ENCODE data around the gene ST8SIA5.

Gene ST8SIA5

GRCh38 chr18:46672062-46672970 lies 84.5 kb downstream of the ST8SIA5 start:
- no peak for TF ChIP-seq CTCF (IDR thresholded peaks at IDR 0.05; ENCODE audit: insufficient read depth, low read length, missing control alignments)
- CTCF ChIA-PET = interaction anchor here (0.6 to 2.0 kb wide), 3 partner anchors 11 to 15 kb away, joined by 3 to 6 read pairs (median 3); no protein-coding TSS in a partner anchor
- DNase-seq (ENCODE audit: low read depth, low spot score) = no peak
- POLR2A ChIA-PET = no interaction called here
- H3K4me3 ChIP-seq (ENCODE audit: low read depth, low read length) = no peak overlapping the region

GRCh38 chr18:46668694-46669093 lies 88.2 kb downstream of the ST8SIA5 start:
- no peak for DNase-seq (ENCODE audit: low read depth, low spot score)
- TF ChIP-seq CTCF (IDR thresholded peaks at IDR 0.05; ENCODE audit: insufficient read depth, low read length, missing control alignments) = no peak
- no peak overlapping the region for H3K4me3 ChIP-seq (ENCODE audit: low read depth, low read length)
- POLR2A ChIA-PET = no interaction called here
- CTCF ChIA-PET = interaction anchor here (2.8 kb wide), 1 partner anchor 10 kb away, joined by 11 read pairs; no protein-coding TSS in a partner anchor

GRCh38 chr18:46668135-46668534 lies 88.7 kb downstream of the ST8SIA5 start:
- CTCF ChIA-PET = interaction anchor here (2.8 kb wide), 1 partner anchor 10 kb away, joined by 11 read pairs; no protein-coding TSS in a partner anchor
- no peak overlapping the region for H3K4me3 ChIP-seq (ENCODE audit: low read depth, low read length)
- POLR2A ChIA-PET = no interaction called here
- no peak for TF ChIP-seq CTCF (IDR thresholded peaks at IDR 0.05; ENCODE audit: insufficient read depth, low read length, missing control alignments)
- no peak for DNase-seq (ENCODE audit: low read depth, low spot score)

- ChIA-PET CTCF (no interaction called here), POLR2A (no interaction called here)
- TF ChIP-seq CTCF (IDR thresholded peaks at IDR 0.05; ENCODE audit: insufficient read depth, low read length, missing control alignments) = no peak
- H3K4me3 ChIP-seq (ENCODE audit: low read depth, low read length) = no peak overlapping the region
- no peak for DNase-seq (ENCODE audit: low read depth, low spot score)
Observed at GRCh38 chr18:46663539-46663938, 93.3 kb downstream of the ST8SIA5 start.

- POLR2A ChIA-PET = no interaction called here
- DNase-seq (ENCODE audit: low read depth, low spot score) = no peak
- H3K4me3 ChIP-seq (ENCODE audit: low read depth, low read length) = no peak overlapping the region
- TF ChIP-seq CTCF (IDR thresholded peaks at IDR 0.05; ENCODE audit: insufficient read depth, low read length, missing control alignments) = no peak
- CTCF ChIA-PET = interaction anchor here (1.0 to 9.0 kb wide), 7 partner anchors 8 to 513 kb away, joined by 3 to 207 read pairs (median 7); a partner anchor contains a TSS
Observed at GRCh38 chr18:46660957-46661749, 95.7 kb downstream of the ST8SIA5 start.

GRCh38 chr18:46659484-46659883 lies 97.4 kb downstream of the ST8SIA5 start:
- no peak for DNase-seq (ENCODE audit: low read depth, low spot score)
- H3K4me3 ChIP-seq (ENCODE audit: low read depth, low read length) = no peak overlapping the region
- TF ChIP-seq CTCF (IDR thresholded peaks at IDR 0.05; ENCODE audit: insufficient read depth, low read length, missing control alignments) = no peak
- POLR2A ChIA-PET = no interaction called here
- CTCF ChIA-PET = interaction anchor here (1.2 to 9.0 kb wide), 7 partner anchors 12 to 545 kb away, joined by 3 to 207 read pairs (median 22); a partner anchor contains a TSS

All from AG04449 (cell line).